Measurements from ENCODE around the gene NRP1. TPM values are rescaled to one million over a fixed set of nuclear protein-coding genes. Genes with fewer than 3 reads are reported as not detected.

Gene NRP1
- total RNA-seq, 4 donors from 2014 or later, result 40.4 to 123 (median 58.3) TPM

DNA sequence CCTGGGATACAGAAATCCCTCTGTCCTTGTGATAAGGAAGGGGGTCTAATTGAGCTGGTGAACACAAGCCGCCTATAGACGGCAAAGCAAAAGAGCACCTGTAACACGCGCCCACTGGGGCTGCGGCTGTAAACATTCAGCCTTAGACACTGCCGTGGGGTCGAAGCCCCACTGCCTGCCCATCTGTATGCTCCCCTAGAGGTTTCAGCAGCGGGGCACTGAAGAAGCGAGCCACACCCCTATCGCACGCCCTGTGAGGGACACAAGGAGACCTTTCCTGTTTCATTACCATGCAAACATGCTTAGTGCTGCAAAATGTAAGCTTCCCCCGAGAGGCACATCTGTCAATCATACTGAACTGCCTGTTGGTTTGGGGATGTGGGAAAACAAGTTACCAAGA, 82.1 kb downstream of the NRP1 start:
- Histone ChIP-seq H3K27ac (no peak overlapping the region), H3K4me3 (replicated peaks in 1 of 3) (no peak overlapping the region), H3K4me1 (peaks cover 0 to 14% of the 10 kb centered on the region in 2 donors), H3K36me3 (peaks cover 0 to 3% of the 10 kb centered on the region in 2 donors), H3K27me3 (no peaks in the 10 kb centered on the region), H3K9me3 (no peaks in the 10 kb centered on the region)
- intact Hi-C loops (cut with DNase I), result no loop called here
- WGBS, 2 donors, result 89 to 93% methylated on average over 12 of the region's 12 CpGs
- TF ChIP-seq POLR2A (IDR thresholded peaks at IDR 0.05), result no peak
- TF ChIP-seq, protein P1, sequence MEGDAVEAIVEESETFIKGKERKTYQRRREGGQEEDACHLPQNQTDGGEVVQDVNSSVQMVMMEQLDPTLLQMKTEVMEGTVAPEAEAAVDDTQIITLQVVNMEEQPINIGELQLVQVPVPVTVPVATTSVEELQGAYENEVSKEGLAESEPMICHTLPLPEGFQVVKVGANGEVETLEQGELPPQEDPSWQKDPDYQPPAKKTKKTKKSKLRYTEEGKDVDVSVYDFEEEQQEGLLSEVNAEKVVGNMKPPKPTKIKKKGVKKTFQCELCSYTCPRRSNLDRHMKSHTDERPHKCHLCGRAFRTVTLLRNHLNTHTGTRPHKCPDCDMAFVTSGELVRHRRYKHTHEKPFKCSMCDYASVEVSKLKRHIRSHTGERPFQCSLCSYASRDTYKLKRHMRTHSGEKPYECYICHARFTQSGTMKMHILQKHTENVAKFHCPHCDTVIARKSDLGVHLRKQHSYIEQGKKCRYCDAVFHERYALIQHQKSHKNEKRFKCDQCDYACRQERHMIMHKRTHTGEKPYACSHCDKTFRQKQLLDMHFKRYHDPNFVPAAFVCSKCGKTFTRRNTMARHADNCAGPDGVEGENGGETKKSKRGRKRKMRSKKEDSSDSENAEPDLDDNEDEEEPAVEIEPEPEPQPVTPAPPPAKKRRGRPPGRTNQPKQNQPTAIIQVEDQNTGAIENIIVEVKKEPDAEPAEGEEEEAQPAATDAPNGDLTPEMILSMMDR (IDR thresholded peaks at IDR 0.05), result no peak
- no peak for DNase-seq

DNA sequence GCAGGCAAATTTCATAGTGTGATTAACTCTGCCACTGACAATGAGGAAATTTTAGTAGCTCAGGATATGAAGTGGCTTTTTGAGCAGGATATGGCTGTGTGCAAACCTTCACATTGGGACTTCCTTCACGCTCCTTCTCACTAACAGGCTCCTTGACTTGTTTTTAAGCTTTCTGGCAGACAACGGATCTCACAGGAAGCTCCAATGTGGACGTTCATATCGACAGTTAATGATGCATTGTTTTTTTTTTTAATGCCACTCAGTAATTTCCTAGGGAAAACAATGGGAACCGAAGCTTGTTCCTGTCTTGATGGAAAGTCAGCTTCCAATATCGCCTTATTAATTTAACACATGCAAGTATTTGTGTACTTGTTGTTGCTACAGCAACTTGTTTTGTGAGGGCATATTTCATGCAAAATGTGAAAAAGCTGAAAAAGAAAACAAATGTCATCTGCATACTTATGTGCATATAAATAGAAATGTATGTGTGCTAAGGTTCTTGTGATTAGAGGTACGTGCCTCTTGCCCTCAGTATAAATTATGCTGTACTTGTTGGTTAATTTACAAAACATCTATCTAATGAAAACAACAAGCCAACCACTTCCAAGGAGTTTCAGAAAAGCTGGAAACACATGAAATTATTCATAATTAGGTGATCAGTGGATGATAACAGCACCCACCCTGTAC, 84.7 kb downstream of the NRP1 start:
- intact Hi-C loops (cut with DNase I), result no loop called here
- Histone ChIP-seq H3K36me3 (peaks cover 0 to 3% of the 10 kb centered on the region in 2 donors), H3K9me3 (no peaks in the 10 kb centered on the region), H3K27ac (peak overlapping the region in 2 of 3 donors; percentile 30 to 32), H3K4me1 (peaks cover 0 to 5% of the 10 kb centered on the region in 2 donors), H3K27me3 (no peaks in the 10 kb centered on the region), H3K4me3 (replicated peaks in 1 of 3) (no peak overlapping the region)
- no peak for DNase-seq
- TF ChIP-seq, protein P1 (IDR thresholded peaks at IDR 0.05), result no peak
- TF ChIP-seq POLR2A (IDR thresholded peaks at IDR 0.05), result no peak
- 56 to 68% methylated on average over 7 of the region's 7 CpGs for WGBS, 2 donors

DNA sequence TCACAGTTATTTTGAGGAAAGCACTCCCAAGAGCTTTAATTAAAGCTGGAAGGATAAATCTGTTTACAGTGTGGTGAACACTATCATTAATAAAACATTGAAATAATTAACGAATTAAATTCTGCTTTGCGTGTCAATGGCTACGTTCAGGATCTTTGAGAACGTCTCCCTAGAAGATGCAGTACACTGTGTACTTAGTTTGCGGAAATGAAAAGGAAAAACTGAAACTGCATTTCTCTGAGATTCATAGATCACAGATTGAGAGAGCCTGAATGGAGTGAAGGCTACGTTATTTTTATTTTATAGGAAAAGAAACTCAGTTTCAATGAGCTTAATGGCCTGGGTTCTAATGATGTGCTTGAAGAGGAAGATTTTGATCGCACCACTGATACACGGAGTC, 85.3 kb downstream of the NRP1 start:
- DNase-seq, result no peak
- Histone ChIP-seq H3K27me3 (no peaks in the 10 kb centered on the region), H3K36me3 (peaks cover 0 to 3% of the 10 kb centered on the region in 2 donors), H3K4me1 (peaks cover 0 to 5% of the 10 kb centered on the region in 2 donors), H3K27ac (peak overlapping the region in 2 of 3 donors; percentile 32 to 47), H3K4me3 (replicated peaks in 1 of 3) (no peak overlapping the region), H3K9me3 (no peaks in the 10 kb centered on the region)
- TF ChIP-seq, protein P1 (IDR thresholded peaks at IDR 0.05), result no peak
- TF ChIP-seq POLR2A (IDR thresholded peaks at IDR 0.05), result no peak
- WGBS, 2 donors, result 79 to 80% methylated on average over 8 of the region's 8 CpGs
- intact Hi-C loops (cut with DNase I), result no loop called here

DNA sequence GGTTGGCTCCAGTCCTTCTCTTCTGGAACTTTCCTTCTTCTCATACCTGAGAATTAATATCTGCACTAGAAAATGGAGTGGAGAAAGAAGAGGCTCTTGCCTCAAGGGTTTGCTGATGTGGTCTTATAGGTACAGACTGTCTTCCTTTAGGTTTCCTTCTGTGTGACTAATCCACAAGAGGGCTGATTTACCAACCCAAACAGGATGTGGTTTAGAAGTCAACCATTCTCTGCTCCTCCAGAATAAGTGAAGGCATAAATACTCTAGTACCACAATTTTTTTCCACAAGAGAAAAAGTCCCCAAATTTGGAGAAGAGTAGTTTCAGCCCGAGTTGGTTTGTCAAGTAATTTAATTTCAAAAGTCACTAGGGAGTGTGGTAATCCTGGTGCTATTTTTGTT, 85.8 kb downstream of the NRP1 start:
- 63 to 68% methylated on average over 1 of the region's 1 CpG for WGBS, 2 donors
- peaks cover 0 to 5% of the 10 kb centered on the region in 2 donors for H3K4me1 ChIP-seq
- TF ChIP-seq, protein P1 (IDR thresholded peaks at IDR 0.05), result no peak
- no peak for TF ChIP-seq POLR2A (IDR thresholded peaks at IDR 0.05)
- no peak overlapping the region for H3K4me3 ChIP-seq (replicated peaks in 1 of 3)
- peaks cover 0 to 3% of the 10 kb centered on the region in 2 donors for H3K36me3 ChIP-seq
- peak overlapping the region in 2 of 3 donors; percentile 32 to 47 for H3K27ac ChIP-seq
- intact Hi-C loops (cut with DNase I), result no loop called here
- DNase-seq, result no peak
- no peaks in the 10 kb centered on the region for H3K27me3 ChIP-seq
- H3K9me3 ChIP-seq, result no peaks in the 10 kb centered on the region

DNA sequence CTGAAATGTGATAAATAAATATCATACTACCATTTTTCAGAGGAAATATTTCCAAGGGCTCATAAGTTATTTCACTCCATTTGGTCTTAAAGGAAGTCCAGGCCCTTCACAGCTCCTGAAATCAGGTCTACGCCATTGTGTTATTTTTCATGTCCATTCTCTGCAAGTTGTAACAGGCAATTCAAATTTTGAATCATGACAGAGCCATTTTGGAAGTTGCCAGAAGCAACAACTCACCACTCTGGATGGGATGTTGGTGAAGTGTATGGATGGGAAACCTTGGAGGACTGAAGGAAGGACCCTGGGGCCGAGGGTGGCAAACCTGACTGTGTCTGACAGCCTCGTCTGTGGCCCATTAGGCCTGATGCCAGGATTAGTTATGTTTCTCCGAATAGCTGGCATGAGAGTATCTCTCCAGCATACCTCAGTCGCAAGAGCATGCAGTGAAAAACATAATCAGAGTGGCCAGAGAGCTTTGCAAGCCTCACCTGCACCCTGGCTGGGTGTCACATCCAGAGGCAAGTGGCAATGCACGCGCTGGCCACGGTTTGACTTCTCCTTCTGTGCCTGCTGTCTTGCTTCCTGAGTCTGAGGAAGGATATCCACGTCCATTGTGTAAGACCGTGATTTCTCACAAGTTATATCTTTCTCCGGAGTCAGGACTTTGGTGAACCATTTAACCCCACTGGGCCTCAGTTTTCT, 87.1 kb downstream of the NRP1 start:
- Histone ChIP-seq H3K4me3 (replicated peaks in 1 of 3) (no peak overlapping the region), H3K27ac (no peak overlapping the region), H3K9me3 (no peaks in the 10 kb centered on the region), H3K27me3 (no peaks in the 10 kb centered on the region), H3K4me1 (peaks cover 0 to 1% of the 10 kb centered on the region in 2 donors), H3K36me3 (peaks cover 0 to 2% of the 10 kb centered on the region in 2 donors)
- DNase-seq, result no peak
- WGBS, 2 donors, result 77 to 89% methylated on average over 11 of the region's 11 CpGs
- intact Hi-C loops (cut with DNase I), result no loop called here
- TF ChIP-seq POLR2A (IDR thresholded peaks at IDR 0.05), result no peak
- TF ChIP-seq, protein P1 (IDR thresholded peaks at IDR 0.05), result no peak
